ENCODE results near the gene NIN.

DNA sequence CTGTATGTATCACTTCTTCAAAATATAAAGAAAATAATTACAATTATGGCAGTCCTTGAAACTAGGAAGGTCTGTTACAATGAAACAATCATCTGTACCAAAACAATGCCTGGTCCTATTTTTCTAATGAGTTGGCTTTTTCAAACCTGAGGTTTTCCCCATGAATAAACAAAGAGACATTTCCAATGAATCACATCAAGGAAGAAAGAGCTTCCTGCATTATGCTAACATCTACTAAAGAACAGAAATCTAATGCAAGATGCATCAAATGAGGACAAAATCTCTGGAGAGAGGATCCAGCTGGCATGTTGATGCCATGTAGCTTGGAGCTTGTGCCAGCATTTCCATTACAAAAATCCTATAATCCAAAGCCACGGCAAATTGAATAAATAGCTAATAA is 29.3 kb downstream of the NIN start:
- no peak for TF ChIP-seq POLR2A (IDR thresholded peaks at IDR 0.05; ENCODE audit: low read length)
- no peak for TF ChIP-seq GATA1 (IDR thresholded peaks at IDR 0.05; ENCODE audit: low read depth, low read length)

All from erythroblast (primary cell).